ENCODE data around the gene OLFM1. TPM values are rescaled to one million over a fixed set of nuclear protein-coding genes. Genes with fewer than 3 reads are reported as not detected.

The OLFM1 gene
- total RNA-seq, 1 donor = 0.43 TPM

DNA sequence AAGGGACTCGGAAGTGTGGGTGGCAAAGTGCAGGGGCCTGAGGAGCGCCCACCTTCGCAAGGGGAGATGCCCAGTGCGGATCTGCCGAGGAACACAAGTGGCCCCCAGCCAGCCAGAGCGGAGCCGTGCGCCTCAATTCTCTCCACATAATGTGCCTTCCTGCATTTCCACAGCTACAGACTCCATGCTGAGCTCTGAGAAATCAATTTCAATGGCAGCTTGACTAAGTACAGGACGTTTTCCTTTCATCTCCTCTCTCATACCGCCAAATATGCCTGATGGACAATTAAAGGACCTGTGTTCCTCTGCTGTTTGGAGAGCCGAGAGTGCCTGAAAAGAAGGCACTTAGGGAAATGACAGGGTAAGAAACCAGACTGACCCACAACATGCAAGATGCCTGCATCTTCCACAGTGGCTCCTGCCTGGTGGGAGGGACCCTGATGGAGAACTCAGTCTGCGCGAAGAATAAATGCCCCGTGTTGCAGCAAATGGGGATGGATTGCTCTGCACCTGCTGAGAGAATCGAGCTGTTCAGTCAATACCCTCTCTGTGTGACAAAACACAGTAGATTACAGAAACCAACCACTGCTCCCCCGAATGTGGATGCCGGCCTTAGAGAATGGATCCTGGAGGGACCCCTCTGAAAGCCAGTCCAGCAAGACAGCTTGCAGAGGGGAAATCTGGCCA is 38.6 kb upstream of the OLFM1 start:
- DNase-seq (ENCODE audit: low read depth) = no peak
- H3K4me3 ChIP-seq (ENCODE audit: low read depth, low read length) = no peak overlapping the region
- TF ChIP-seq, protein P1, sequence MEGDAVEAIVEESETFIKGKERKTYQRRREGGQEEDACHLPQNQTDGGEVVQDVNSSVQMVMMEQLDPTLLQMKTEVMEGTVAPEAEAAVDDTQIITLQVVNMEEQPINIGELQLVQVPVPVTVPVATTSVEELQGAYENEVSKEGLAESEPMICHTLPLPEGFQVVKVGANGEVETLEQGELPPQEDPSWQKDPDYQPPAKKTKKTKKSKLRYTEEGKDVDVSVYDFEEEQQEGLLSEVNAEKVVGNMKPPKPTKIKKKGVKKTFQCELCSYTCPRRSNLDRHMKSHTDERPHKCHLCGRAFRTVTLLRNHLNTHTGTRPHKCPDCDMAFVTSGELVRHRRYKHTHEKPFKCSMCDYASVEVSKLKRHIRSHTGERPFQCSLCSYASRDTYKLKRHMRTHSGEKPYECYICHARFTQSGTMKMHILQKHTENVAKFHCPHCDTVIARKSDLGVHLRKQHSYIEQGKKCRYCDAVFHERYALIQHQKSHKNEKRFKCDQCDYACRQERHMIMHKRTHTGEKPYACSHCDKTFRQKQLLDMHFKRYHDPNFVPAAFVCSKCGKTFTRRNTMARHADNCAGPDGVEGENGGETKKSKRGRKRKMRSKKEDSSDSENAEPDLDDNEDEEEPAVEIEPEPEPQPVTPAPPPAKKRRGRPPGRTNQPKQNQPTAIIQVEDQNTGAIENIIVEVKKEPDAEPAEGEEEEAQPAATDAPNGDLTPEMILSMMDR (IDR thresholded peaks at IDR 0.05; ENCODE audit: insufficient read depth, low read depth, low read length) = no peak

DNA sequence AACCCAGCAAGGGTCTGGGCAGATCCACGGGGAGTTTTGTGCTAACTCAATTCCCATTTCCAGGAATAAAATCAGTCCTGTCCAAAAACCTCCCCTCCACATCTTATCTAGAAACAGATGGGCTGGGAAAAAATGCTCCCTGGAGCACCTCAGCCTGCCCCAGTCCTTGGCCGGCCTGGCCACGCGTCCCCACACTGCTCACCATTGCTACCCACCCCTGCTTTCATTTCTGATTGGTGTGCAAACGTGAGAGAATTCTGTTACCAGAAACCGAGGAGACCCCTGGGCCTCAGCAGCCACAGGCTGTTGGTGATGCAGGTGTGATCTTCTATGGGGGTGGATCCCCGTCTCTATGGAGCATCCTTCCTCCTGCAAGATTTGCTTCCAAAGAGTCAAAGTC is 38.0 kb upstream of the OLFM1 start:
- H3K4me3 ChIP-seq (ENCODE audit: low read depth, low read length) = no peak overlapping the region
- no peak for DNase-seq (ENCODE audit: low read depth)
- TF ChIP-seq, protein P1 (IDR thresholded peaks at IDR 0.05; ENCODE audit: insufficient read depth, low read depth, low read length) = no peak

DNA sequence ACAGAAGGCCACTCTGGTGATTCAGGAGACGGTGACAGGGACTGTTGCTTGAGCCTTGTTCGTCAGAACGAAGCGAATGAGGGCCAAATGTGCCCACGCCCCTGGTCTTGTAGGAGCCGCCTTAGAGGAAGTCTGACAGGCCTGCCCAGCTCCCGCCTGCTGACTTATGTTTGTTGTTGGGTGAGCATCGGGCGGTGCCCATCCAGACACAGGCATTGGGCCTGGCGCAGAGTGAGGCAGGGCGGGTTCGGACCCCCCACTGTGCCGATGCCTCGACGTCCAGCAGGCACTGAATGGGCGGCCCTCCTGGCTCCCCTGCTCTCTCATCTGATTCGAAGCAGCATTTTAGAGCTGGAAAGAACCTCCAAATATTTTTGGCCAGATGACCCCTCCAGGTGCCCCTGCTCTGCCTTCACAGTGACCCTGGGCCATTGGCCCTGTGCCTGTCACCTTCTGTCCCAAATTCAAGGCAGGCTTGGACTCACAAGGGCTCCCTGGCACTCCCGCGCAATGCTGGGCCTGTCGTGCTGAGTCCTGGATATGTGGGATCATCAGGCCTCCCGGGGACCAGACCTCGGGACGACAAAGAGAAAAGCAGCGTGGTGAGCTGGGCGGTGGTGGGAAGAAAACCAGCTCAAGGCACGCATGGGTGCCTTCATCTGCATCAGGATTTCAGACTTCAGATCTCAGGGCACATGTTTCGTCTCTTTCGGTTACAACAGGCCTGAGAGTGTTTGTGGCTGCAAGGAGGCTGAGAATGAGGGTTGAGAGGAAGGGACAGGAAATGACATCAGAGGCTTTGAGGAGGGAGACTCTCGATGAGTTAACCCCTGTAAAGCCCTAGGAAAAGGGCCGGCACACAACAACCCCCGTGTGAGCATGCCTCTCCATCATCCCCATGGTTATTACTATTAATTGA is 37.1 kb upstream of the OLFM1 start:
- TF ChIP-seq, protein P1 (IDR thresholded peaks at IDR 0.05; ENCODE audit: insufficient read depth, low read depth, low read length) = no peak
- no peak for DNase-seq (ENCODE audit: low read depth)
- no peak overlapping the region for H3K4me3 ChIP-seq (ENCODE audit: low read depth, low read length)

DNA sequence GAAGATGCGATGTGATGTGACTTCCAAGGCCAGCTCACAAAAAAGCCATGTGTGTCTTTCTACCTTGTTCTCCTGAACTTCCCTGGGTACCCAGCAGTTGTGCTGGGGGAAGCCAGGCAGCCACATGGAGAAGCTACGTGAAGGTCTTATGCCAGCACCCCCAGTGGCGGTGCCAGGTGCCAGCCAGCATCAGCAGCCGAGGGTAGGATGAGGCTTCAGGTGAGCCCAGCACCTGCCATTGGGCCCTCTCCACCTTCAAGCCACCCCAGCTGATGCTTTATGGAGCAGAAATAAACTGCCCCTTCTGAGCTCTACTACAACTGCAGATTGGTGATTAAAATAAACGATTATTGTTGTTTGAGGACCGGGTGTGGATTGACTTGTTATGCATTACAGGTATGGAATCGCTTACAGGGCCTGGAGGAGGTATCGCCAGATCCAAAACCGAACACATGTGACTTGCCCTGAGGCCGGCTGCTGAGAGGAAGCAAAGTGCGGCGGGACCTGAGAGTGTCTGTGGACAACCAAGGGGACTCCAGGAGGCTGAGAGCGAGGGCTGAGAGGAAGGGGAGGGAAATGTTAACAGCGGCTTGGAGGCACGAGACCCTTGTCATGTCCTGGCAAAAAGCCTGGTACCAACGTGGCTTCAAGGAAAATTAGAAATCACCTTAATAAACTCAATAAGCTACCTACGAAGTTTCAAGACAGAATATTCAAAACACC is 36.0 kb upstream of the OLFM1 start:
- DNase-seq (ENCODE audit: low read depth) = no peak
- TF ChIP-seq, protein P1 (IDR thresholded peaks at IDR 0.05; ENCODE audit: insufficient read depth, low read depth, low read length) = no peak
- no peak overlapping the region for H3K4me3 ChIP-seq (ENCODE audit: low read depth, low read length)

DNA sequence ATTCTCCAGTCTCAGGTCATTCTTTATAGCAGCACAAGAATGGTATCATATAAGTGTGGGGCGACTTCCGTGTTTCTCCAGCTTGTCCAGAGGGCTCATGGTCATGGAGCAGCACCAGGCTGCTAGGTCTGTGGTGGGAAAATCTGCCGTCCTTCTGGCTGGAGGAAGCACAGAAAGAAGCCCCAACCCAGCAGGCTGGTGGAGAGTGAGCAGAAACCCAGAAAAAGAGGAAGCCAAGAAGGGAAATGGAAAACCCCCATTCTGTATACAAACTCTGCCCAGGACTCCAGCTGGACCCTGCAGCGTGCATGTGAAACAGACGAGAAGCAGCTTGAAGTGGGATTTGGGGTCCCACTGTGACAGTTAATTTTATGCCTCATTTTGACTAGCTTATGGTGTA is 34.3 kb upstream of the OLFM1 start:
- H3K4me3 ChIP-seq (ENCODE audit: low read depth, low read length) = no peak overlapping the region
- DNase-seq (ENCODE audit: low read depth) = no peak
- TF ChIP-seq, protein P1 (IDR thresholded peaks at IDR 0.05; ENCODE audit: insufficient read depth, low read depth, low read length) = no peak

DNA sequence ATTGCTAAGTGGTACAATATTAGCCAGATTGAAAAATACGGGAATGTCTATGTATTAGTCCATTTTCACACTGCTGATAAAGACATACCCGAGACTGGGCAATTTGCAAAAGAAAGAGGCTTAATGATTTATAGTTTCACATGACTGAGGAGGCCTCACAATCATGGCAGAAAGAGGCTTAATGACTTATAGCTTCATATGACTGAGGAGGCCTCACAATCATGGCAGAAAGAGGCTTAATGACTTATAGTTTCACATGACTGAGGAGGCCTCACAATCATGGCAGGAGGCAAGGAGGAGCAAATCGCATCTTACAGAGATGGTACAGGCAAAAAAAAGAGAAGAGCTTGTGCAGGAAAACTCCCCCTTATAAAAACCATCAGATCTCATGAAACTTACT is 32.3 kb upstream of the OLFM1 start:
- DNase-seq (ENCODE audit: low read depth) = no peak
- H3K4me3 ChIP-seq (ENCODE audit: low read depth, low read length) = no peak overlapping the region
- TF ChIP-seq, protein P1 (IDR thresholded peaks at IDR 0.05; ENCODE audit: insufficient read depth, low read depth, low read length) = no peak
